ENCODE results near the gene BEGAIN.

DNA sequence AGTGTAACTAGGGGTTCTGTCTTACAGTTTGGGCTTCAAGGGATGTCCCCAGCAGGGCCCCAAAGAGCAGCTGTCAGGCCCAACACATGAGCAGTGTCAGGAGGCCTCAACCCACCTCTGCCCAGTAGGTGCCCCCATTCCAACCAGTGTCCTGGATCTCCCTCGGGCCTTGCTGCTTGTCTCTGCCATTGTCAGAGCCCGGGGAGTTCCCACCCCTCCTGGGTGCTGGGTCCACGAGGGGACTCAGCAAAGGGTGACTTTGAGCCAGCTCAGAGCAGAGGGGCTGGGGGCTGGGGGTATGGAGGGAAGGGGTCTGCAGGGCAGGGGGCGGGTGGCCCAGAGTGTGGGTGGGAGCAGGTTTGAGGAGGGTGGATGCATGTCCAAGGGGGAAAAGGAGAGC, 18.0 kb upstream of the BEGAIN start:
- TF ChIP-seq POLR2A (IDR thresholded peaks at IDR 0.05): no peak
- TF ChIP-seq, protein P1, sequence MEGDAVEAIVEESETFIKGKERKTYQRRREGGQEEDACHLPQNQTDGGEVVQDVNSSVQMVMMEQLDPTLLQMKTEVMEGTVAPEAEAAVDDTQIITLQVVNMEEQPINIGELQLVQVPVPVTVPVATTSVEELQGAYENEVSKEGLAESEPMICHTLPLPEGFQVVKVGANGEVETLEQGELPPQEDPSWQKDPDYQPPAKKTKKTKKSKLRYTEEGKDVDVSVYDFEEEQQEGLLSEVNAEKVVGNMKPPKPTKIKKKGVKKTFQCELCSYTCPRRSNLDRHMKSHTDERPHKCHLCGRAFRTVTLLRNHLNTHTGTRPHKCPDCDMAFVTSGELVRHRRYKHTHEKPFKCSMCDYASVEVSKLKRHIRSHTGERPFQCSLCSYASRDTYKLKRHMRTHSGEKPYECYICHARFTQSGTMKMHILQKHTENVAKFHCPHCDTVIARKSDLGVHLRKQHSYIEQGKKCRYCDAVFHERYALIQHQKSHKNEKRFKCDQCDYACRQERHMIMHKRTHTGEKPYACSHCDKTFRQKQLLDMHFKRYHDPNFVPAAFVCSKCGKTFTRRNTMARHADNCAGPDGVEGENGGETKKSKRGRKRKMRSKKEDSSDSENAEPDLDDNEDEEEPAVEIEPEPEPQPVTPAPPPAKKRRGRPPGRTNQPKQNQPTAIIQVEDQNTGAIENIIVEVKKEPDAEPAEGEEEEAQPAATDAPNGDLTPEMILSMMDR (IDR thresholded peaks at IDR 0.05 in 8 of 11, conservative IDR thresholded peaks at IDR 0.05 in 3 of 11): no peak
- no peak for TF ChIP-seq POLR2AphosphoS5 (IDR thresholded peaks at IDR 0.05)

Data from spleen (tissue), 7 donors.